Breast epithelium (tissue), 4 donors: ENCODE measurements around the gene MUC2. TPM values are rescaled to one million over a fixed set of nuclear protein-coding genes. Genes with fewer than 3 reads are reported as not detected.

Experiments used
- DNase-seq, 2 donors: peaks; one replicate each; pipeline ENCODE4 v3.0.0-alpha.2; 2019; ENCODE audit warnings: low spot score in 2 of 2
- H3K27ac ChIP-seq, 2 donors: fragments of 200-600 bp; sonication (generic) in 1 of 2; one replicate each; pipeline ENCODE4 v1.5.1; 2016 to 2019; ENCODE audit warnings: mild to moderate bottlenecking in 1 of 2
- H3K27me3 ChIP-seq, 2 donors: fragments of 200-600 bp; sonication (generic) in 1 of 2; one replicate each; pipeline versions ENCODE4 v1.5.1 to v1.6.0; 2017 to 2019; ENCODE audit warnings: control low read depth in 1 of 2, mild to moderate bottlenecking in 1 of 2
- H3K36me3 ChIP-seq: fragments of 200-600 bp; one replicate; pipeline ENCODE4 v1.5.1; 2019
- H3K4me1 ChIP-seq, 2 donors: fragments of 200-600 bp; sonication (generic); one replicate each; pipeline ENCODE4 v1.5.1; 2016 to 2019; ENCODE audit warnings: control low read depth in 1 of 2
- H3K4me3 ChIP-seq, 3 donors: fragments of 200-600 bp; sonication (generic); 1 replicate in 2 of 3; 2 replicates in 1 of 3; pipeline ENCODE4 v1.5.1; 2016 to 2019; ENCODE audit warnings: mild to moderate bottlenecking in 3 of 3, moderate library complexity in 2 of 3
- H3K9me3 ChIP-seq, 2 donors: fragments of 200-600 bp; sonication (generic) in 1 of 2; one replicate each; pipeline ENCODE4 v1.5.1; 2016 to 2019; ENCODE audit warnings: control low read depth in 1 of 2
- POLR2A ChIP-seq: fragments of 450-650 bp; IDR thresholded peaks from one replicate; pipeline ENCODE4 v1.6.1; 2016; ENCODE audit warnings: antibody characterized with exemption, mild to moderate bottlenecking, moderate library complexity
- POLR2AphosphoS5 ChIP-seq, 3 donors: sonication (generic); formaldehyde crosslinking; IDR thresholded peaks; one replicate each; pipeline ENCODE4 v1.6.1; 2017; ENCODE audit warnings: antibody characterized with exemption in 3 of 3
- intact Hi-C: fragments of 100-400 bp; cut with DNase I; formaldehyde crosslinking; loops from one replicate; pipeline ENCODE4 v1.15.1; 2023; ENCODE audit warnings: low total_unique reads
- total RNA-seq, 3 donors: library from RNA; depleted of rRNA; stranded (reverse); fragments of >200 nt; gene quantifications; one replicate each; pipeline ENCODE4 v1.1.0, GENCODE V29; 2016
- TF ChIP-seq, protein P1 (sequence below), 3 donors: fragments of 450-650 bp; IDR thresholded peaks; one replicate each; pipeline ENCODE4 v1.5.1; 2016 to 2017; ENCODE audit warnings: antibody characterized with exemption in 3 of 3, mild to moderate bottlenecking in 3 of 3, moderate library complexity in 3 of 3

MUC2 gene
- total RNA-seq, 3 donors from 2014 or later: 0.66 TPM; not detected in 2

DNA sequence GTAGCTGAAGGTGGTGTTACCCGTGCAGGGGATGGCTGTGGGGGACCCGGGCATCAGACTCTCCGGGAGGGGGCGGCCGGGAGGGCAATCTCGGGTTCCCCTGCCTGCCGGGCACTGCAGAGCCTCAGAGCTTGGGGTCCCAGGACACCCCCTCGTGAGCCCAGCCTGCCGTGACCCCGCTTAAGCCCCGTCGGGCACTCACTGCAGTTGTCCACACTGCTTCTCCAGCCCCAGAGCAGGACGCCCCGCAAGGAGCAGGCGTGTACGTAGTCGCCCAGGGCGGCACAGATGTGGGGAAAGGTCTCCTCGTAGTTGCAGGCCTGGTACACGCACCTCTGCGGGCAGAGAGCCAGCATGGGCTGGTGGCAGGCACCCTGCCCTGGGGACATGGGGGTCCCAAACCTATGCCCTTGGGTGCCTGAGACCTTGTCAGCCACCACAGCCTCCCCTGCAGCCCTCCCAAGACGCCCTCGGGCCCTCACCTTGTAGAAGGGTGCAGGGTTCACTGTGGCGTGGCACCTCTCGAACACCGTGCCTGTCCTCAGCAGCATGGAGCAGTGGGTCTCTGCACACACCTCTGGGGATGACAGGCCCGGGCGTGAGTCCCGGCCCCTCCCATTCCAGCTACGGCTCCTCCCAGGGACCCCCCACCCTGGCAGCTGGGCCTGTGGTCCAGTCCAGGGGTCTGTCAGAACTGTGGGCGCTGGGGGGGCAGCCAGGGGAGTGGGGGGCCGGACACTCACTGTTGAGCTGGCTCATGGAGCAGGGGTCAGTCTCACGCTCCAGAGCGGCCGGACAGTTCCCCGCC is 47.0 kb upstream of the MUC2 start:
- H3K4me1 ChIP-seq: no peaks in the 10 kb centered on the region
- DNase-seq: no peak
- TF ChIP-seq POLR2A (no peak), POLR2AphosphoS5 (IDR thresholded peaks at IDR 0.05) (no peak)
- TF ChIP-seq, protein P1, sequence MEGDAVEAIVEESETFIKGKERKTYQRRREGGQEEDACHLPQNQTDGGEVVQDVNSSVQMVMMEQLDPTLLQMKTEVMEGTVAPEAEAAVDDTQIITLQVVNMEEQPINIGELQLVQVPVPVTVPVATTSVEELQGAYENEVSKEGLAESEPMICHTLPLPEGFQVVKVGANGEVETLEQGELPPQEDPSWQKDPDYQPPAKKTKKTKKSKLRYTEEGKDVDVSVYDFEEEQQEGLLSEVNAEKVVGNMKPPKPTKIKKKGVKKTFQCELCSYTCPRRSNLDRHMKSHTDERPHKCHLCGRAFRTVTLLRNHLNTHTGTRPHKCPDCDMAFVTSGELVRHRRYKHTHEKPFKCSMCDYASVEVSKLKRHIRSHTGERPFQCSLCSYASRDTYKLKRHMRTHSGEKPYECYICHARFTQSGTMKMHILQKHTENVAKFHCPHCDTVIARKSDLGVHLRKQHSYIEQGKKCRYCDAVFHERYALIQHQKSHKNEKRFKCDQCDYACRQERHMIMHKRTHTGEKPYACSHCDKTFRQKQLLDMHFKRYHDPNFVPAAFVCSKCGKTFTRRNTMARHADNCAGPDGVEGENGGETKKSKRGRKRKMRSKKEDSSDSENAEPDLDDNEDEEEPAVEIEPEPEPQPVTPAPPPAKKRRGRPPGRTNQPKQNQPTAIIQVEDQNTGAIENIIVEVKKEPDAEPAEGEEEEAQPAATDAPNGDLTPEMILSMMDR (IDR thresholded peaks at IDR 0.05): no peak
- H3K27ac ChIP-seq: no peak overlapping the region
- intact Hi-C loops: no loop called here
- H3K9me3 ChIP-seq: no peaks in the 10 kb centered on the region
- no peak overlapping the region for H3K4me3 ChIP-seq
- no peaks in the 10 kb centered on the region for H3K36me3 ChIP-seq
- H3K27me3 ChIP-seq: peaks cover 0 to 7% of the 10 kb centered on the region in 2 donors

DNA sequence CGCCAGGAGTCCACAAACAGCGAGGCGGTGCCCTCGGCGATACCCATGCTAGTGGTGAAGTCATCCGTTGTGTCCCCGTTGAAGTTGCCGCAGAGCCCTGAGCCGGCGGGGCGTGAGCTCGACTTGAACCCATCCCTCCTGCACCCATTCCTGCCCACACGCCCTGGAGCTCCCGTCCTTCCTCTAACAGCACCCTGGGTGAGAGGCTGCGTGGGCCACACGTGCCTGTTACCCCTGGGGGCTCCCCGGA is 46.5 kb upstream of the MUC2 start:
- TF ChIP-seq POLR2AphosphoS5 (IDR thresholded peaks at IDR 0.05) (no peak), POLR2A (no peak)
- TF ChIP-seq, protein P1 (IDR thresholded peaks at IDR 0.05): no peak
- Histone ChIP-seq H3K4me3 (no peak overlapping the region), H3K36me3 (no peaks in the 10 kb centered on the region), H3K9me3 (no peaks in the 10 kb centered on the region), H3K27ac (no peak overlapping the region), H3K4me1 (no peaks in the 10 kb centered on the region), H3K27me3 (peaks cover 0 to 7% of the 10 kb centered on the region in 2 donors)
- intact Hi-C loops: no loop called here
- no peak for DNase-seq

DNA sequence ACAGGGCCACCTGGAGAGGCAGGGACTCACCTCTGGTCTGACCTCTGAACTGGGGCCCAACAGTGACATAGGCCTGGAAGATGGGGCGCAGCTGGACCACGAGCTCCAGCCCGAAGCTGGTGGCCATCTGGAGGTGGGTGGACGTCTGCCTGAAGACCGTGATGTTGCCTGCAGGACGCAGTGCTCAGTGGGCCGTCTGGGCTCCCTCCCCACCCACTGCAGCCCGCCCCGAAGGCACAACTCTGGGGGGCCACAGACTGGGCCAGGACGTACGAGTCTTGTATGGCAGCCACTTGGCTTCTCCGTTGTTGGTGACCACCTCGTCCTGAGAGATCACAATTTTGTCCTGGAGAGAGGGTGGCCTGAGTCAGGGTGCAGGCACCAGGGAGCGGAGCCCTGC is 46.1 kb upstream of the MUC2 start:
- Histone ChIP-seq H3K4me1 (no peaks in the 10 kb centered on the region), H3K9me3 (no peaks in the 10 kb centered on the region), H3K4me3 (no peak overlapping the region), H3K27me3 (peaks cover 0 to 7% of the 10 kb centered on the region in 2 donors), H3K27ac (no peak overlapping the region), H3K36me3 (no peaks in the 10 kb centered on the region)
- DNase-seq: no peak
- TF ChIP-seq, protein P1 (IDR thresholded peaks at IDR 0.05): no peak
- TF ChIP-seq POLR2A (no peak), POLR2AphosphoS5 (IDR thresholded peaks at IDR 0.05) (no peak)
- intact Hi-C loops: no loop called here

DNA sequence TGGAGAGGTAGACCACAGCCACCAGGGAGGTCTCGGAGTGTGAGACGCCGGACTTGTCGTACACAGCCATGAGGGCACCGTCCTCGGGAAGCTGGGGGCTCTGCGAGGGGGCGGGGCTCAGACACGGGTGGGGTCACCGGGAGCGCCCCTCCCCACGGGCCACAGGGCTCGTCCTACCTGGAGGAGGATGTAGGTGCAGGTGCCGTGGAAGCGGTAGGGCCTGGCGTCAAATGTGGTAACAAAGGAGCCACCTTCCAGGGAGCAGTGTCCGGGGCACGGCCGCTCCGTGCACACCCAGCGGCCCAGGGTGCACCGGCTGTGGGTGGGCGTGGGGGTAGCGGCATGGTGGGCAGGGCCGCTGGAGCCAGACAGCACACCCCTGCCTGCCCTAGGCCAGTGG is 45.6 kb upstream of the MUC2 start:
- intact Hi-C loops: no loop called here
- no peak overlapping the region for H3K4me3 ChIP-seq
- H3K36me3 ChIP-seq: no peaks in the 10 kb centered on the region
- no peaks in the 10 kb centered on the region for H3K9me3 ChIP-seq
- TF ChIP-seq, protein P1 (IDR thresholded peaks at IDR 0.05): no peak
- no peak for TF ChIP-seq POLR2AphosphoS5 (IDR thresholded peaks at IDR 0.05)
- TF ChIP-seq POLR2A: no peak
- H3K27me3 ChIP-seq: peaks cover 0 to 7% of the 10 kb centered on the region in 2 donors
- DNase-seq: no peak
- no peak overlapping the region for H3K27ac ChIP-seq
- no peaks in the 10 kb centered on the region for H3K4me1 ChIP-seq

DNA sequence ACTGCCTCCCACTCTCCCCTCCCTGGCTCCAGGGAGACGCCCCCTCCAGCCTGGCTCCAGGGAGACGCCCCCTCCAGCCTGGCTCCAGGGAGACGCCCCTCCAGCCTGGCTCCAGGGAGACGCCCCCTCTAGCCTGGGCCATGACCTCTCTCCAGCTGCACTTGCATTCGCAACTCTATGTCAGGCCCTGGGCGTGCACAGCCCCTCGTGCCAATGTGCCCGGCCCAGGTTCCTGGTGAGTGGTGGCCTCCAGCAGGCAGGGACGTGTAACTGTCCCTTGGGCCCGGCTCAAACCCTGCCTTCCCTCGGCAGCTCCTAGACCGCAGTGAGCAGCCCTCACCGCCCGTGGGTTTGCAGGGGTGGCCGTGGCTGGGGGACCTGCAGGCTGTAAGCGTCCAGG is 45.0 kb upstream of the MUC2 start:
- TF ChIP-seq POLR2A: no peak
- intact Hi-C loops: no loop called here
- peaks cover 0 to 13% of the 10 kb centered on the region in 2 donors for H3K27me3 ChIP-seq

DNA sequence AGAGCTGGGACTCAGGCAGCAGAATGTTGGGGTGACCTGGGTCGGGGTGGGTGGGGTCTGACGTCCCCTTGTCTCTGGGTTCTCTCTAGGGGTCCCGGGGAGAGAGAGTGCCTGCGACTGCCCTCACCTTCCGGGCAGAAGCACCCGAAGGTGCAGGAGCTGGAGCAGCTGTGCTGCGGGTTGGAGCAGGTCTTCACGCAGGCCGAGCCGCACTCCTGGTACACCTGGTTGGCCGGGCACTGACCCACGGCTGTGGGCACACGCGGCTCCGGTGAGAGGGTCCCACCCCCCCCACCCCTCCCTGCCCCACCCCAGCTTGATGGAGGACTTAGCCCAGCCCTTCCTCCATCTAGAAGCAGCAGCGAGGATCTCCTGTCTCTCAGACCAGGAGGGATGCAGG is 44.6 kb upstream of the MUC2 start:
- H3K4me3 ChIP-seq: no peak overlapping the region
- H3K9me3 ChIP-seq: no peaks in the 10 kb centered on the region
- no peak overlapping the region for H3K27ac ChIP-seq
- H3K27me3 ChIP-seq: peaks cover 0 to 18% of the 10 kb centered on the region in 2 donors
- no peaks in the 10 kb centered on the region for H3K4me1 ChIP-seq
- no peak for TF ChIP-seq POLR2A
- TF ChIP-seq, protein P1 (IDR thresholded peaks at IDR 0.05): no peak
- TF ChIP-seq POLR2AphosphoS5 (IDR thresholded peaks at IDR 0.05): no peak
- H3K36me3 ChIP-seq: no peaks in the 10 kb centered on the region
- no peak for DNase-seq
- intact Hi-C loops: no loop called here

More for the DNA sequence above, 45.0 kb upstream of the MUC2 start:
- no peak overlapping the region for H3K27ac ChIP-seq
- H3K36me3 ChIP-seq: no peaks in the 10 kb centered on the region
- no peaks in the 10 kb centered on the region for H3K4me1 ChIP-seq
- no peaks in the 10 kb centered on the region for H3K9me3 ChIP-seq
- H3K4me3 ChIP-seq: no peak overlapping the region
- no peak for DNase-seq
